Upper lobe of left lung (tissue), 6 donors: Measurements from ENCODE around the gene CD200R1. TPM values are rescaled to one million over a fixed set of nuclear protein-coding genes. Genes with fewer than 3 reads are reported as not detected.
"Not testable (repeated sequence)": the region's sequence is repeated elsewhere in the genome, so short reads cannot be mapped to it uniquely, and the experiment has no call there.

Experiments used
- ATAC-seq, 2 donors: fragments of 200-7000 bp; cut with Tn5 transposase; one replicate each; pipeline ENCODE4 v1.9.1; 2022; ENCODE audit warnings: mild to moderate bottlenecking in 2 of 2, moderate library complexity in 2 of 2; ENCODE audit not compliant: low FRiP score in 2 of 2
- DNase-seq, 2 donors: peaks; one replicate each; pipeline ENCODE4 v3.0.0-alpha.2; 2019 to 2020
- H3K27ac ChIP-seq, 4 donors: fragments of 200-600 bp; sonication (generic); one replicate each; pipeline ENCODE4 v1.5.1; 2016 to 2019
- H3K27me3 ChIP-seq, 4 donors: fragments of 200-600 bp; sonication (generic); one replicate each; pipeline ENCODE4 v1.5.1; 2017 to 2019
- H3K36me3 ChIP-seq, 4 donors: fragments of 200-600 bp; sonication (generic); one replicate each; pipeline ENCODE4 v1.5.1; 2016 to 2019
- H3K4me1 ChIP-seq, 4 donors: fragments of 200-600 bp; sonication (generic); one replicate each; pipeline ENCODE4 v1.5.1; 2018 to 2019
- H3K4me3 ChIP-seq, 4 donors: fragments of 200-600 bp; sonication (generic); one replicate each; pipeline ENCODE4 v1.5.1; 2017 to 2019; ENCODE audit warnings: mild to moderate bottlenecking in 2 of 4, moderate library complexity in 1 of 4
- H3K9me3 ChIP-seq, 4 donors: fragments of 200-600 bp; sonication (generic); one replicate each; pipeline ENCODE4 v1.5.1; 2018 to 2019
- EP300 ChIP-seq, 4 donors: sonication (generic); formaldehyde crosslinking; IDR thresholded peaks; one replicate each; pipeline ENCODE4 v1.5.1; 2017; ENCODE audit warnings: antibody characterized with exemption in 4 of 4, control low read depth in 2 of 4
- POLR2A ChIP-seq, 4 donors: fragments of 450-650 bp; IDR thresholded peaks; one replicate each; pipeline ENCODE4 v1.5.1; 2016 to 2017; ENCODE audit warnings: antibody characterized with exemption in 4 of 4, mild to moderate bottlenecking in 2 of 4
- POLR2AphosphoS5 ChIP-seq, 2 donors: sonication (generic); formaldehyde crosslinking; IDR thresholded peaks; one replicate each; pipeline ENCODE4 v1.5.1; 2017; ENCODE audit warnings: antibody characterized with exemption in 2 of 2
- WGBS, 2 donors: methylation state at CpG; one replicate each; pipeline ENCODE4 v1.1.5; 2017 to 2018; 5-methylcytosine and 5-hydroxymethylcytosine counted together
- total RNA-seq, 6 donors: library from RNA; depleted of rRNA in 4 of 6; stranded (reverse); fragments of >200 nt in 4 of 6; gene quantifications; one replicate each; pipeline versions ENCODE4 v1.1.0 to v1.2.1, GENCODE V29; 2016 to 2021
- TF ChIP-seq, protein P1 (sequence below), 6 experiments: fragments of 450-650 bp in 4 of 6; fragments of 200-600 bp in 2 of 6; sonication (generic) in 2 of 6; IDR thresholded peaks; one replicate each; pipeline ENCODE4 v1.5.1; 2016 to 2019; ENCODE audit warnings: antibody characterized with exemption in 6 of 6
- donor health status: DM: no; HTN: no; CAD: no; lungs with moderate emphysema.
- donor health status: DM: no; HTN: yes; CAD: no; lungs with severe emphysema.

CD200R1 gene
- total RNA-seq, 6 donors from 2014 or later, result under 0.01 to 2.5 (median 1.1) TPM; not detected in 1

DNA sequence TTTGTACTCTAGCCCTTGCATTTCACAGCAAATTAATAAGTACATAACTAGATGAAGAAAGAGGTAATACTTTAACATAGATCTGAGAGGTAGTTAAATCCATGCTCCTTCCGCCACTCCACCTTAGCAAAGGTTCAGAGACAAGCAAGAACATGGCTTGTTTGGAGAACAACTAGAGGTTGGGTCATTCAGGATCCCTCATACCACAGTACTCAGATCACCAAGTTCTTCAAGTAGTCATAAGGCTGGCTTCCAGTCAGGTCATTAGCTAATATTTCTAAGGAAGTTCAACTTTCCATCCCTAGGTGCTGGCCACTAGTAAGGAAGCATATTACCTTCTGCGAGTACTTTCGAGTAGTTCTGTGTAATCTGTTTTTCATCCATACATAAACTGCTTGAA, 44.1 kb downstream of the CD200R1 start:
- no peak overlapping the region for H3K27ac ChIP-seq
- H3K9me3 ChIP-seq, result peaks cover 0 to 8% (median 0%) of the 10 kb centered on the region in 4 donors

DNA sequence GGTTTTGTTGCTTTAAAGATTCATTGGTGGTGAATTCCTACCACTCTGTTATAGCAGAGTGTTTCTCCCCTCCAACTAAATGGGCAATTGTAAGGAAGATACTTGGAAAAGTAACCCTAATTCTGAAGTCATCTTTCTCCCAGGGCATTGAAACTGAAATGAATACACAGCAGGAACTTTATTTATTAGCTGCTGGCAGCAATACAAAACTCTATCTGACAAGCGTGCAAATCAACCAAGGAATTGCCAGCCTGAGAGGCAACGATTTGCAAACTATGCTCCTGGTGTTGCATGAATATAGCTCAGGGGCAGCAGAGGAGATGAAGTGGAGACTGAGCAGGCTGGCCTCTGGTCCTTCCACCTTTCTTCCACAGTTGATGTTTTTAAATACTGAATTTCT, 48.9 kb downstream of the CD200R1 start:
- Histone ChIP-seq H3K9me3 (no peaks in the 10 kb centered on the region), H3K27me3 (no peaks in the 10 kb centered on the region), H3K27ac (no peak overlapping the region), H3K4me3 (no peak overlapping the region), H3K4me1 (no peaks in the 10 kb centered on the region), H3K36me3 (no peaks in the 10 kb centered on the region)
- TF ChIP-seq POLR2A (IDR thresholded peaks at IDR 0.05), result no peak
- TF ChIP-seq EP300 (IDR thresholded peaks at IDR 0.05), result no peak
- no peak for TF ChIP-seq POLR2AphosphoS5 (IDR thresholded peaks at IDR 0.05)
- TF ChIP-seq, protein P1, sequence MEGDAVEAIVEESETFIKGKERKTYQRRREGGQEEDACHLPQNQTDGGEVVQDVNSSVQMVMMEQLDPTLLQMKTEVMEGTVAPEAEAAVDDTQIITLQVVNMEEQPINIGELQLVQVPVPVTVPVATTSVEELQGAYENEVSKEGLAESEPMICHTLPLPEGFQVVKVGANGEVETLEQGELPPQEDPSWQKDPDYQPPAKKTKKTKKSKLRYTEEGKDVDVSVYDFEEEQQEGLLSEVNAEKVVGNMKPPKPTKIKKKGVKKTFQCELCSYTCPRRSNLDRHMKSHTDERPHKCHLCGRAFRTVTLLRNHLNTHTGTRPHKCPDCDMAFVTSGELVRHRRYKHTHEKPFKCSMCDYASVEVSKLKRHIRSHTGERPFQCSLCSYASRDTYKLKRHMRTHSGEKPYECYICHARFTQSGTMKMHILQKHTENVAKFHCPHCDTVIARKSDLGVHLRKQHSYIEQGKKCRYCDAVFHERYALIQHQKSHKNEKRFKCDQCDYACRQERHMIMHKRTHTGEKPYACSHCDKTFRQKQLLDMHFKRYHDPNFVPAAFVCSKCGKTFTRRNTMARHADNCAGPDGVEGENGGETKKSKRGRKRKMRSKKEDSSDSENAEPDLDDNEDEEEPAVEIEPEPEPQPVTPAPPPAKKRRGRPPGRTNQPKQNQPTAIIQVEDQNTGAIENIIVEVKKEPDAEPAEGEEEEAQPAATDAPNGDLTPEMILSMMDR (IDR thresholded peaks at IDR 0.05), result no peak
- no peak for ATAC-seq
- no peak for DNase-seq
- 47% methylated on average over 2 of the region's 2 CpGs for WGBS, 2 donors

More for the DNA sequence above, 44.1 kb downstream of the CD200R1 start:
- Histone ChIP-seq H3K4me3 (no peak overlapping the region), H3K27me3 (no peaks in the 10 kb centered on the region), H3K4me1 (no peaks in the 10 kb centered on the region), H3K36me3 (no peaks in the 10 kb centered on the region)
- DNase-seq (no peak), ATAC-seq (no peak)
- WGBS, 2 donors, result 90 to 97% methylated on average over 3 of the region's 3 CpGs
- TF ChIP-seq, protein P1 (IDR thresholded peaks at IDR 0.05), result no peak
- TF ChIP-seq EP300 (IDR thresholded peaks at IDR 0.05) (no peak), POLR2A (IDR thresholded peaks at IDR 0.05) (no peak), POLR2AphosphoS5 (IDR thresholded peaks at IDR 0.05) (no peak)

DNA sequence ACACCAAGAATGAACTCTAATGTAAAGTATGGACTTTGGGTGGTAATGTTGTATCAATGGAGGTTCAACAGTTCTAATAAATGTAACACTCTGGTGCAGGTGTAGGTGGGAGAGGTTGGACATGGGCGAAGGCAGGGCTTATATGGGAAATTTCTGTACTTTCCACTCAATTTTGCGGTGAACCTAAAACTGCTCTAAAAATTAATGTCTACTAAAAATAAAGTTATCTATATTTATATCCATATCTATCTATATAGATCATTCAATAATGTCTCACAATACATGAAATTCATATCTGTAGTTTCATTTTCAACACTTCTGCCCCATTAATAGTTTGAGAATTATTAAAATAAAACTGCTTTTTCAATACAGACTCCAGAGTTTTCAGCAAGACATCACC, 49.3 kb downstream of the CD200R1 start:
- no peaks in the 10 kb centered on the region for H3K27me3 ChIP-seq
- H3K4me3 ChIP-seq, result no peak overlapping the region
- ATAC-seq (no peak), DNase-seq (no peak)
- H3K4me1 ChIP-seq, result no peaks in the 10 kb centered on the region
- WGBS, 2 donors, result 85 to 87% methylated on average over 2 of the region's 2 CpGs
- H3K27ac ChIP-seq, result no peak overlapping the region
- no peaks in the 10 kb centered on the region for H3K36me3 ChIP-seq
- TF ChIP-seq POLR2A (IDR thresholded peaks at IDR 0.05), result no peak
- no peak for TF ChIP-seq EP300 (IDR thresholded peaks at IDR 0.05)
- TF ChIP-seq, protein P1 (IDR thresholded peaks at IDR 0.05), result no peak
- no peak for TF ChIP-seq POLR2AphosphoS5 (IDR thresholded peaks at IDR 0.05)
- H3K9me3 ChIP-seq, result no peaks in the 10 kb centered on the region

DNA sequence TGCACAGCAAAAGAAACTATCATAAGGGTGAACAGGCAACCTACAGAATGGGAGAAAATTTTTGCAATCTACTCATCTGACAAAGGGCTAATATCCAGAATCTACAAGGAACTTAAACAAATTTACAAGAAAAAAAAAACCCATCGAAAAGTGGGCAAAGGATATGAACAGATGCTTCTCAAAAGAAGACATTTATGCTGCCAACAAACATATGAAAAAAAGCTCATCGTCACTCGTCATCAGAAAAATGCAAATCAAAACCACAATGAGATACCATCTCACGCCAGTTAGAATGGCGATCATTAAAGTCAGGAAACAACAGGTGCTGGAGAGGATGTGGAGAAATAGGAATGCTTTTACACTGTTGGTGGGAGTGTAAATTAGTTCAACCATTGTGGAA, 55.4 kb downstream of the CD200R1 start:
- peaks cover 0 to 16% (median 11%) of the 10 kb centered on the region in 4 donors for H3K9me3 ChIP-seq
- 82 to 91% methylated on average over 5 of the region's 5 CpGs for WGBS, 2 donors
- not testable (repeated sequence) for ATAC-seq

DNA sequence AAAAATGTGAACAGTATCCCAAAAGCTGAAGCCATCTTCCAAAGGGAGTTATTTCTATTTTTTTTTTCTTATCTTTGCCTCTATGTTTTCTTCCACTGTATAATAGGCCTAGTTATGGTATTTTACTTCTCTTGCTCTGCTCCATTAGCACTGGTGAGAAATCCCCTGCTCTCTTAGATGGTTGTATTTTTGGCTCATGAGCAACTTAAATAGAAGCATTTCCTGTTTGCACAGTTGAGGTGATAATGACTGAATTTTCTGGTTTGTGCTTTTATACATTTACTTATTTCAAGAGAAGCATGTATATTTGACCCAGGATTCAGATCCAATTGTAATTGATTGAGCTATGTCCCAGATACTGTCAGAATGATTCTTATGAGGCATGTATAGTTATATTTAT, 66.7 kb downstream of the CD200R1 start:
- no peaks in the 10 kb centered on the region for H3K36me3 ChIP-seq
- no peaks in the 10 kb centered on the region for H3K4me1 ChIP-seq
- H3K4me3 ChIP-seq, result no peak overlapping the region
- DNase-seq (no peak), ATAC-seq (no peak)
- H3K27ac ChIP-seq, result no peak overlapping the region
- peaks cover 0 to 4% (median 1%) of the 10 kb centered on the region in 4 donors for H3K9me3 ChIP-seq
- H3K27me3 ChIP-seq, result no peaks in the 10 kb centered on the region
- TF ChIP-seq EP300 (IDR thresholded peaks at IDR 0.05) (no peak), POLR2AphosphoS5 (IDR thresholded peaks at IDR 0.05) (no peak), POLR2A (IDR thresholded peaks at IDR 0.05) (no peak)
- TF ChIP-seq, protein P1 (IDR thresholded peaks at IDR 0.05), result no peak

More for the DNA sequence above, 55.4 kb downstream of the CD200R1 start:
- not testable (repeated sequence) for H3K4me3 ChIP-seq, DNase-seq, H3K4me1 ChIP-seq, H3K27me3 ChIP-seq, H3K36me3 ChIP-seq, H3K27ac ChIP-seq
